Cardiac fibroblast (primary cell): ENCODE results near the gene MAN1A2.

Source experiments
- DNase-seq, 2 donors: peaks; one replicate each; pipeline versions ENCODE4 v3.0.0 to v3.0.0-alpha.2; 2010; ENCODE audit warnings: low read depth in 2 of 2
- H3K4me3 ChIP-seq, 2 donors: replicated peaks in 1 of 2; 1 replicate in 1 of 2; 2 replicates in 1 of 2; pipeline ENCODE4 v1.5.1; 2011; ENCODE audit warnings: low read depth in 2 of 2, low read length in 2 of 2, mild to moderate bottlenecking in 2 of 2, moderate library complexity in 1 of 2
- TF ChIP-seq, protein P1 (sequence below): IDR thresholded peaks from one replicate; pipeline ENCODE4 v1.5.1; 2011; ENCODE audit warnings: low read depth, mild to moderate bottlenecking, low read length, inconsistent platforms

MAN1A2 gene

DNA sequence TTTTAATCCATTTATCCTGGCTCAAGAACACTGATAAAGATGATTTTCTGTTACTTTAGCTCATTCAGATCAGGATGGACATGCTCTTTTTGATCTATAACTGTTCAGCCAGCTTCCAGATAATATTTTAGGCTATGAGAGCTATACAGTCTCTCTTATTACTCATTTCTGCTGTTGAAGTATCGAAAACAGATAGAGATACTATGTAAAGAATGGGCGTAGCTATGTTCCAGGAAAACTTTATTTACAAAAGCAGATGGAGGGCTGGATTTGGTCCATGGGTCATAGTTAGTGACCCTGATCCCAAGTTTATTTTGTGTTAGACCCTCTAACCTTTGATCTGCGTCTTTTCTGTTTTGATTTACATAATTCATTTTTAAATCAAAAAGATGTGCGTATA is 159.8 kb downstream of the MAN1A2 start:
- H3K4me3 ChIP-seq = no peak overlapping the region
- no peak for DNase-seq
- TF ChIP-seq, protein P1, sequence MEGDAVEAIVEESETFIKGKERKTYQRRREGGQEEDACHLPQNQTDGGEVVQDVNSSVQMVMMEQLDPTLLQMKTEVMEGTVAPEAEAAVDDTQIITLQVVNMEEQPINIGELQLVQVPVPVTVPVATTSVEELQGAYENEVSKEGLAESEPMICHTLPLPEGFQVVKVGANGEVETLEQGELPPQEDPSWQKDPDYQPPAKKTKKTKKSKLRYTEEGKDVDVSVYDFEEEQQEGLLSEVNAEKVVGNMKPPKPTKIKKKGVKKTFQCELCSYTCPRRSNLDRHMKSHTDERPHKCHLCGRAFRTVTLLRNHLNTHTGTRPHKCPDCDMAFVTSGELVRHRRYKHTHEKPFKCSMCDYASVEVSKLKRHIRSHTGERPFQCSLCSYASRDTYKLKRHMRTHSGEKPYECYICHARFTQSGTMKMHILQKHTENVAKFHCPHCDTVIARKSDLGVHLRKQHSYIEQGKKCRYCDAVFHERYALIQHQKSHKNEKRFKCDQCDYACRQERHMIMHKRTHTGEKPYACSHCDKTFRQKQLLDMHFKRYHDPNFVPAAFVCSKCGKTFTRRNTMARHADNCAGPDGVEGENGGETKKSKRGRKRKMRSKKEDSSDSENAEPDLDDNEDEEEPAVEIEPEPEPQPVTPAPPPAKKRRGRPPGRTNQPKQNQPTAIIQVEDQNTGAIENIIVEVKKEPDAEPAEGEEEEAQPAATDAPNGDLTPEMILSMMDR = no peak

DNA sequence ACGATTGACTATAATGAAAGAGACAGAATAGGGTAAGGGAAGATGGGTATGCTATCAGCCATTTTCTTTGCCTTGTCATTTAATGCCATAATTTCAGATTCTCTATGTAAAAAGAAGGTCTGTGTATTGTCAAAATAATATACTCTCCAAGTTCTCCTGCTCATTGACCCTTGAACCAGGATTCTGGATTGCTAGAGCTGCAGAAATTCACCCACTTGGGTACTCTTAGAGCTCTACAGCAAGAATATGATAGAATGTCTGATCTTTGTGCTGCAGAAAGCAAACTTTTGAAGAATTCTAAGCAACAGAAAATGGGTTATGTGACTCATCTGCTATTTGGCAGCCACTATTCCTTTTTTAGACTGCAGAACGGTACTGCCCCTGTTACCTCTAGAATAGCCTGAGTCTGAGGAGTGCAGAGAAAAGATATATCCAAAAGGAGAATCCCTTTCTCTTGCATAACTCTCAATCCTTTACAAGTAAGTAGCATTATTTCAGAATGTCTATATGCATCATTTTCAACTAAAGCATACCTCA is 160.4 kb downstream of the MAN1A2 start:
- DNase-seq = peak; percentile 38
- TF ChIP-seq, protein P1 = no peak
- H3K4me3 ChIP-seq = no peak overlapping the region

DNA sequence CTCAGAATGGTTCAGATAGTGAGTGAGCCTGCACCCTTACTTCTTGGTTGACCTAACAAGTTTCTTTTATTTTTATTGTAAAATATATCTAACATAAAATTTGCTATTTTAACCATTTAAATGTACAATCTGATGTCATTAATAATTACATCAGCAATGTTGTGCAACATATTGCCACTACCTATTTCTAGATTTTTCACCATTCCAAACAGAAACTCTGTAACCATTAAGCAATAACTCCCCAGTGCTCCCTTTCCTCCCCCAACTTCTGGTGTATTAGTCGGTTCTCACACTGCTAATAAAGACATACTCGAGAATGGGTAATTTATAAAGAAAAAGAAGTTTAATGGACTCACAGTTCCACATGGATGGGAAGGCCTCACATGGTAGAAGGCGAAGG is 162.4 kb downstream of the MAN1A2 start:
- no peak for DNase-seq
- TF ChIP-seq, protein P1 = no peak
- H3K4me3 ChIP-seq = no peak overlapping the region

DNA sequence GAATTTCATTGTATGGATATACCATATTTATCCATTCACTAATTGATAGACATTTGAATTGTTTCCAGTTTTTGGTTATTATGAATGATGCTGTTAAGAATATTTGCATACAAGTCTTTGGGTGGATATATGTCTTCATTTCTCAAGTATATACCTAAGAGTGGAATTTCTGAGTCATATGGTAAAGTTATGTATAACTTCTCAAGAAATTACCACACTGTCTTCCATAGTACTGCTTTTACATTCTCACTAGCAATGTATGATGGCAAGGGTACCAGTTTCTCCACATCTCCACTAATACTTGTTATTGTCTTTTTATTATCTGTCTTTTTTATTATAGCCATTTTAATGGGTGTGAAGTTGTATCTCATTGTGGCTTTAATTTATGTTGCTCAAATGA is 164.0 kb downstream of the MAN1A2 start:
- H3K4me3 ChIP-seq = no peak overlapping the region
- TF ChIP-seq, protein P1 = no peak
- DNase-seq = no peak

DNA sequence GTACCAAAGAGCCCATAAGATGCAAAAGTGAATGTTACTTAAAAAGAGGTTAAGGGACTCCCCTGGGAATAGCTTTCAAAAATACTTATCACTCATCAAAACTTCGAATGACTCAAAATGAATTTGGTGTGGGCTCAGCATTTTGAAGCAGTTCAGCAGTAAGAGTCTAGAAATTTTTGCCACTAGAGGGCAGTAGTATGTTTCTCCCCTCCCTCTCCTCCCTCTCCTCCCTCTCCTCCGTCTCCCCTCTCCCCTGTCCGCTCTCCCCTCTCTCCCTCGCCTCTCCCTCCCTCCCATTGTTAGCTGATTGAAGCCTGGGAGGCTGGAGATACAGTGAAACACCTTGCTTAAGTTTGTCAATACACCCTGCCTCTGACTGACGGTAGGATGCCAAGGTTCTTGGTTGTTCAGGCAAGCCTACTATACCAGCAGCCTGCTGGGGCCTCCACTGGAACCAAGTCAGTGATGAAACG is 167.8 kb downstream of the MAN1A2 start:
- DNase-seq = peak; percentile 81 to 87
- TF ChIP-seq, protein P1 = peak; percentile 64
- no peak overlapping the region for H3K4me3 ChIP-seq

DNA sequence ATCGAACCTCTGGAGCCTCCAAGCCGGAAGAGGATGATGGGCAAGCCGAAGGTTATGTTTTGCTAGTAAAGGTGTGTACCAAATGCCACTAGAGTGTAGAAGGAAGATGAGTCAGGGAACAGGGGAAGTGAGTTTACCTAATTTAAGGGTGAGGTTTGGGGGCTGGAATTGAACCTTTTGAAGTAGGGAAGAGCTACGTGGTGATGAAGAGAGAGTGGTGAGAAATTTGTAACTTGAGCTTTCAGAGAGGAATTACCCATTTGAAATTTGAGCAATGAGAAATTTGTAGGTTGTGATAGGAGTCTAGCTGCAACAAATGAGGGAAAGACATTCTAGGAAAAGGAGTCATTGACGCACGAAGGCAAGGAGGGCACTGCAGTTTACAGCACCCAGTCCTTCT is 168.6 kb downstream of the MAN1A2 start:
- no peak overlapping the region for H3K4me3 ChIP-seq
- TF ChIP-seq, protein P1 = no peak
- no peak for DNase-seq

DNA sequence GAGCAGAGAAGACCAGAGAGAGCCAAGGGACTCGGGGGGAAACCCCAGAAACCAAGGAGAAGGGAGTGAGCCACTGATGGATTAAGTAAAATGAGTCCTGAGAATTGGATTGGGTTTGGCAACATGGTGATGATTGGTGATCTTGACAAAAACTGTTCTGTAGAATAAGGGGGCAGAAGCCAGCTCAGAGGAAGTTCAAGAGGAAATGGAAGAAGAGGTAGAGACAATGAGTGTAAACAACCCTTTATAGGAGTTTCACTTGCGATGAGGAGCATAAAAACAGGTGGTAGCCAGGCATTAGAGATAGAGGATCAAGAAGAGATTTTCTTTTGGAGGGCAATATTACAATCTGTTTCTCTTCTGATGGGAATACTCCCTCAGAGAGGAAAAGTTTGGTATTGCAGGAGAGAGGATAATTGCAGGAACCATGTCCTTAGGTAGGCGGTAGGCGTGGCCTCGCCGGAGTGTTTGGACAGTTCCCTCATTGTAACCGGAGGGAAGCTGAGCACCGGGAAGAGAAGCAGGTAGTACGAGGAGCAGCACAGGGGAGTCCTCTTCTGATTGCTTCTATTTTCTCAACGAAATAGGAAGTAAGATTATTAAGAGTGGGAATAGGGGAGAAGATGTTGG is 170.2 kb downstream of the MAN1A2 start:
- TF ChIP-seq, protein P1 = no peak
- DNase-seq = no peak
- no peak overlapping the region for H3K4me3 ChIP-seq
